NT2/D1 (cell line): ENCODE measurements around the gene WDR19.

Experiments
- YY1 ChIP-seq: IDR thresholded peaks from 2 replicates; pipeline ENCODE4 v1.6.1; 2011; ENCODE audit not compliant: insufficient read length, insufficient read depth
- ZNF274 ChIP-seq: IDR thresholded peaks from 2 replicates; pipeline ENCODE4 v1.6.1; 2011; ENCODE audit warnings: mild to moderate bottlenecking, low read depth, low read length

- TF ChIP-seq YY1 (no peak), ZNF274 (no peak)
These were observed 120.6 kb downstream of the WDR19 start for GRCh38 chr4:39302901-39303300.
